ENCODE measurements around the gene HOXA4. TPM values are rescaled to one million over a fixed set of nuclear protein-coding genes. Genes with fewer than 3 reads are reported as not detected.

HOXA4 gene
- total RNA-seq, 1 experiment from 2014 or later: not detected

- Mint-ChIP-seq H3K4me3 (no peak overlapping the region), H3K27ac (no peak overlapping the region), H3K27me3 (ENCODE audit: low read depth) (peaks cover 99% of the 10 kb centered on the region), H3K36me3 (no peaks in the 10 kb centered on the region), H3K9me3 (no peaks in the 10 kb centered on the region), H3K4me1 (peaks cover 19% of the 10 kb centered on the region)
- TF ChIP-seq CBFB (CRISPR knock-in tag; IDR thresholded peaks at IDR 0.05; ENCODE audit: low read depth) (no peak), FOXP4 (CRISPR knock-in tag; IDR thresholded peaks at IDR 0.05) (no peak), NR3C1 (CRISPR knock-in tag; conservative IDR thresholded peaks at IDR 0.05; ENCODE audit: low read depth) (no peak), ETV6 (CRISPR knock-in tag; IDR thresholded peaks at IDR 0.05) (no peak), GTF2I (CRISPR knock-in tag; conservative IDR thresholded peaks at IDR 0.05) (no peak), RELA (CRISPR knock-in tag; IDR thresholded peaks at IDR 0.05; ENCODE audit: borderline replicate concordance) (no peak), JUN (CRISPR knock-in tag; IDR thresholded peaks at IDR 0.05) (no peak), ZNF138 (CRISPR knock-in tag; conservative IDR thresholded peaks at IDR 0.05) (no peak), EMX1 (CRISPR knock-in tag; IDR thresholded peaks at IDR 0.05) (no peak), ZNF423 (CRISPR knock-in tag; IDR thresholded peaks at IDR 0.05) (no peak), TEAD4 (CRISPR knock-in tag; IDR thresholded peaks at IDR 0.05) (no peak), NR1H2 (CRISPR knock-in tag; IDR thresholded peaks at IDR 0.05) (no peak)
- TF ChIP-seq, protein P1, sequence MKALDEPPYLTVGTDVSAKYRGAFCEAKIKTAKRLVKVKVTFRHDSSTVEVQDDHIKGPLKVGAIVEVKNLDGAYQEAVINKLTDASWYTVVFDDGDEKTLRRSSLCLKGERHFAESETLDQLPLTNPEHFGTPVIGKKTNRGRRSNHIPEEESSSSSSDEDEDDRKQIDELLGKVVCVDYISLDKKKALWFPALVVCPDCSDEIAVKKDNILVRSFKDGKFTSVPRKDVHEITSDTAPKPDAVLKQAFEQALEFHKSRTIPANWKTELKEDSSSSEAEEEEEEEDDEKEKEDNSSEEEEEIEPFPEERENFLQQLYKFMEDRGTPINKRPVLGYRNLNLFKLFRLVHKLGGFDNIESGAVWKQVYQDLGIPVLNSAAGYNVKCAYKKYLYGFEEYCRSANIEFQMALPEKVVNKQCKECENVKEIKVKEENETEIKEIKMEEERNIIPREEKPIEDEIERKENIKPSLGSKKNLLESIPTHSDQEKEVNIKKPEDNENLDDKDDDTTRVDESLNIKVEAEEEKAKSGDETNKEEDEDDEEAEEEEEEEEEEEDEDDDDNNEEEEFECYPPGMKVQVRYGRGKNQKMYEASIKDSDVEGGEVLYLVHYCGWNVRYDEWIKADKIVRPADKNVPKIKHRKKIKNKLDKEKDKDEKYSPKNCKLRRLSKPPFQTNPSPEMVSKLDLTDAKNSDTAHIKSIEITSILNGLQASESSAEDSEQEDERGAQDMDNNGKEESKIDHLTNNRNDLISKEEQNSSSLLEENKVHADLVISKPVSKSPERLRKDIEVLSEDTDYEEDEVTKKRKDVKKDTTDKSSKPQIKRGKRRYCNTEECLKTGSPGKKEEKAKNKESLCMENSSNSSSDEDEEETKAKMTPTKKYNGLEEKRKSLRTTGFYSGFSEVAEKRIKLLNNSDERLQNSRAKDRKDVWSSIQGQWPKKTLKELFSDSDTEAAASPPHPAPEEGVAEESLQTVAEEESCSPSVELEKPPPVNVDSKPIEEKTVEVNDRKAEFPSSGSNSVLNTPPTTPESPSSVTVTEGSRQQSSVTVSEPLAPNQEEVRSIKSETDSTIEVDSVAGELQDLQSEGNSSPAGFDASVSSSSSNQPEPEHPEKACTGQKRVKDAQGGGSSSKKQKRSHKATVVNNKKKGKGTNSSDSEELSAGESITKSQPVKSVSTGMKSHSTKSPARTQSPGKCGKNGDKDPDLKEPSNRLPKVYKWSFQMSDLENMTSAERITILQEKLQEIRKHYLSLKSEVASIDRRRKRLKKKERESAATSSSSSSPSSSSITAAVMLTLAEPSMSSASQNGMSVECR (CRISPR knock-in tag; IDR thresholded peaks at IDR 0.05; ENCODE audit: borderline replicate concordance): no peak
- TF ChIP-seq, protein P2, sequence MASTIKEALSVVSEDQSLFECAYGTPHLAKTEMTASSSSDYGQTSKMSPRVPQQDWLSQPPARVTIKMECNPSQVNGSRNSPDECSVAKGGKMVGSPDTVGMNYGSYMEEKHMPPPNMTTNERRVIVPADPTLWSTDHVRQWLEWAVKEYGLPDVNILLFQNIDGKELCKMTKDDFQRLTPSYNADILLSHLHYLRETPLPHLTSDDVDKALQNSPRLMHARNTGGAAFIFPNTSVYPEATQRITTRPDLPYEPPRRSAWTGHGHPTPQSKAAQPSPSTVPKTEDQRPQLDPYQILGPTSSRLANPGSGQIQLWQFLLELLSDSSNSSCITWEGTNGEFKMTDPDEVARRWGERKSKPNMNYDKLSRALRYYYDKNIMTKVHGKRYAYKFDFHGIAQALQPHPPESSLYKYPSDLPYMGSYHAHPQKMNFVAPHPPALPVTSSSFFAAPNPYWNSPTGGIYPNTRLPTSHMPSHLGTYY (CRISPR knock-in tag; IDR thresholded peaks at IDR 0.05): no peak
- no peak for ATAC-seq
- CTCF ChIA-PET: interaction anchor here (1.0 to 2.5 kb wide), 3 partner anchors 12 to 18 kb away, joined by 6 to 32 read pairs (median 9); partner anchors contain the start of gene HOXA9
- DNase-seq (ENCODE audit: low spot score): no peak
- POLR2A ChIA-PET: interaction anchor here (0.6 kb wide), 1 partner anchor 23 kb away, joined by 3 read pairs; no protein-coding TSS in a partner anchor
Observed at GRCh38 chr7:27177795-27178320, 47.3 kb upstream of the HOXA4 start.

- Mint-ChIP-seq H3K9me3 (no peaks in the 10 kb centered on the region), H3K36me3 (no peaks in the 10 kb centered on the region), H3K27ac (no peak overlapping the region), H3K4me1 (peaks cover 20% of the 10 kb centered on the region), H3K4me3 (no peak overlapping the region), H3K27me3 (ENCODE audit: low read depth) (peaks cover 99% of the 10 kb centered on the region)
- ATAC-seq (no peak), DNase-seq (ENCODE audit: low spot score) (no peak)
- POLR2A ChIA-PET: interaction anchor here (0.6 kb wide), 1 partner anchor 23 kb away, joined by 3 read pairs; no protein-coding TSS in a partner anchor
- TF ChIP-seq, protein P3, sequence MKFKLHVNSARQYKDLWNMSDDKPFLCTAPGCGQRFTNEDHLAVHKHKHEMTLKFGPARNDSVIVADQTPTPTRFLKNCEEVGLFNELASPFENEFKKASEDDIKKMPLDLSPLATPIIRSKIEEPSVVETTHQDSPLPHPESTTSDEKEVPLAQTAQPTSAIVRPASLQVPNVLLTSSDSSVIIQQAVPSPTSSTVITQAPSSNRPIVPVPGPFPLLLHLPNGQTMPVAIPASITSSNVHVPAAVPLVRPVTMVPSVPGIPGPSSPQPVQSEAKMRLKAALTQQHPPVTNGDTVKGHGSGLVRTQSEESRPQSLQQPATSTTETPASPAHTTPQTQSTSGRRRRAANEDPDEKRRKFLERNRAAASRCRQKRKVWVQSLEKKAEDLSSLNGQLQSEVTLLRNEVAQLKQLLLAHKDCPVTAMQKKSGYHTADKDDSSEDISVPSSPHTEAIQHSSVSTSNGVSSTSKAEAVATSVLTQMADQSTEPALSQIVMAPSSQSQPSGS (CRISPR knock-in tag; IDR thresholded peaks at IDR 0.05; ENCODE audit: borderline replicate concordance, low read depth): no peak
- TF ChIP-seq NR2C2 (CRISPR knock-in tag; IDR thresholded peaks at IDR 0.05) (no peak), CREM (CRISPR knock-in tag; IDR thresholded peaks at IDR 0.05) (no peak), FOXP1 (CRISPR knock-in tag; IDR thresholded peaks at IDR 0.05; ENCODE audit: borderline replicate concordance) (no peak), NR1H2 (CRISPR knock-in tag; IDR thresholded peaks at IDR 0.05) (no peak), EMX1 (CRISPR knock-in tag; IDR thresholded peaks at IDR 0.05) (no peak), ZNF512 (CRISPR knock-in tag; IDR thresholded peaks at IDR 0.05; ENCODE audit: borderline replicate concordance) (no peak), NFATC4 (CRISPR knock-in tag; IDR thresholded peaks at IDR 0.05) (no peak)
- CTCF ChIA-PET: interaction anchor here (1.0 to 2.3 kb wide), 3 partner anchors 8 to 19 kb away, joined by 4 to 9 read pairs (median 6); partner anchors contain the start of genes HOXA11 and HOXA9
Observed at GRCh38 chr7:27176962-27177794, 46.6 kb upstream of the HOXA4 start.

Data from WTC11 (cell line).